IMR-90 (cell line): Measurements from ENCODE around the gene DMD. TPM values are rescaled to one million over a fixed set of nuclear protein-coding genes. Genes with fewer than 3 reads are reported as not detected.

Experiments
- ATAC-seq: fragments of 200-7000 bp; cut with Tn5 transposase; 2 replicates; pipeline ENCODE4 v1.9.1; 2020; ENCODE audit warnings: low read depth, mild to moderate bottlenecking, moderate library complexity
- BruUV-seq: library from RNA; stranded (reverse); fragments of 400-500 nt; replicated peaks from 2 replicates; lab custom pipeline; 2021; lab: Mats Ljungman, UMichigan
- CTCF ChIA-PET: fragments of 300-600 bp; formaldehyde crosslinking; extraction: SDS; loops from one replicate; lab custom pipeline; 2021; ENCODE audit warnings: antibody characterized with exemption; lab: Yijun Ruan, JAX
- POLR2A ChIA-PET: fragments of 300-600 bp; sonication (Branson Sonifier 250); formaldehyde crosslinking; loops from one replicate; lab custom pipeline; 2022; ENCODE audit warnings: antibody characterized with exemption; ENCODE audit not compliant: unreplicated experiment; lab: Charles Lee
- DNase-seq: peaks from one replicate; pipeline ENCODE4 v3.0.0; 2013
- H2AFZ ChIP-seq: replicated peaks from 2 replicates; pipeline ENCODE3; 2013; ENCODE audit warnings: low read length, mild to moderate bottlenecking; ENCODE audit not compliant: poor library complexity
- H2AK5ac ChIP-seq: 2 replicates; pipeline ENCODE4 v1.6.1; 2013; ENCODE audit warnings: low read depth, low read length, inconsistent platforms
- H2AK9ac ChIP-seq: replicated peaks from 2 replicates; pipeline ENCODE3; 2013; ENCODE audit warnings: mild to moderate bottlenecking, low read depth, low read length, moderate library complexity; ENCODE audit not compliant: poor library complexity
- H2BK120ac ChIP-seq: 2 replicates; pipeline ENCODE4 v1.6.1; 2013; ENCODE audit warnings: low read depth, low read length, inconsistent platforms
- H2BK15ac ChIP-seq: 3 replicates; pipeline ENCODE4 v1.6.1; 2013; ENCODE audit warnings: low read depth, low read length, inconsistent platforms
- H2BK20ac ChIP-seq: 2 replicates; pipeline ENCODE4 v1.6.1; 2013; ENCODE audit warnings: low read depth, mild to moderate bottlenecking, inconsistent platforms, low read length, moderate library complexity
- H2BK5ac ChIP-seq: 2 replicates; pipeline ENCODE4 v1.6.1; 2013; ENCODE audit warnings: mild to moderate bottlenecking, low read depth, low read length, inconsistent platforms; ENCODE audit not compliant: poor library complexity, severe bottlenecking
- H3K14ac ChIP-seq: replicated peaks from 2 replicates; pipeline ENCODE4 v1.6.1; 2013; ENCODE audit warnings: low read depth, low read length, inconsistent platforms
- H3K18ac ChIP-seq: 2 replicates; pipeline ENCODE4 v1.6.1; 2013; ENCODE audit warnings: low read depth, low read length, control low read depth
- H3K23ac ChIP-seq: 2 replicates; pipeline ENCODE4 v1.6.1; 2013; ENCODE audit warnings: low read depth, low read length, inconsistent platforms
- H3K27ac ChIP-seq: 2 replicates; pipeline ENCODE4 v1.5.1; 2013; ENCODE audit warnings: mild to moderate bottlenecking, control low read depth, low read length; ENCODE audit not compliant: insufficient read depth
- H3K27me3 ChIP-seq: 2 replicates; pipeline ENCODE4 v1.6.1; 2013; ENCODE audit warnings: low read length; ENCODE audit not compliant: control insufficient read depth, insufficient read depth
- H3K36me3 ChIP-seq: 2 replicates; pipeline ENCODE4 v1.6.1; 2013; ENCODE audit warnings: low read length, mixed read lengths; ENCODE audit not compliant: control insufficient read depth, insufficient read depth
- H3K4ac ChIP-seq: 2 replicates; pipeline ENCODE4 v1.6.1; 2013; ENCODE audit warnings: low read depth, low read length, inconsistent platforms
- H3K4me1 ChIP-seq: 2 replicates; pipeline ENCODE4 v1.6.1; 2013; ENCODE audit warnings: low read length, mixed read lengths; ENCODE audit not compliant: control insufficient read depth, insufficient read depth
- H3K4me2 ChIP-seq: 2 replicates; pipeline ENCODE4 v1.6.1; 2013; ENCODE audit warnings: low read depth, mild to moderate bottlenecking, control low read depth, low read length, moderate library complexity
- H3K4me3 ChIP-seq: 2 replicates; pipeline ENCODE4 v1.5.1; 2013; ENCODE audit warnings: low read depth, mild to moderate bottlenecking, control low read depth, low read length, moderate library complexity; ENCODE audit not compliant: insufficient read depth
- H3K56ac ChIP-seq: 2 replicates; pipeline ENCODE4 v1.6.1; 2013; ENCODE audit warnings: low read length, inconsistent platforms; ENCODE audit not compliant: insufficient read depth; ENCODE audit errors: extremely low read depth
- H3K79me1 ChIP-seq, 2 experiments: 2 replicates each; pipeline ENCODE4 v1.6.1; 2013; ENCODE audit warnings: low read length in 2 of 2, inconsistent platforms in 1 of 2, low read depth in 1 of 2
- H3K9ac ChIP-seq: 2 replicates; pipeline ENCODE4 v1.6.1; 2013; ENCODE audit warnings: low read depth, low read length, control low read depth
- H3K9me1 ChIP-seq: 2 replicates; pipeline ENCODE4 v1.6.1; 2013; ENCODE audit warnings: low read length, inconsistent platforms; ENCODE audit not compliant: insufficient read depth
- H3K9me3 ChIP-seq: 2 replicates; pipeline ENCODE4 v1.6.1; 2013; ENCODE audit warnings: low read length; ENCODE audit not compliant: control insufficient read depth, insufficient read depth
- H4K20me1 ChIP-seq: 2 replicates; pipeline ENCODE4 v1.6.1; 2013; ENCODE audit warnings: low read length, inconsistent platforms; ENCODE audit not compliant: insufficient read depth
- H4K5ac ChIP-seq: 2 replicates; pipeline ENCODE4 v1.6.1; 2013; ENCODE audit warnings: mild to moderate bottlenecking, low read depth, low read length, control low read depth
- H4K8ac ChIP-seq, 2 experiments: 2 replicates each; pipeline ENCODE4 v1.6.1; 2013; ENCODE audit warnings: low read depth in 2 of 2, low read length in 2 of 2, control low read depth in 1 of 2, inconsistent platforms in 1 of 2
- H4K91ac ChIP-seq: 2 replicates; pipeline ENCODE4 v1.6.1; 2013; ENCODE audit warnings: low read depth, low read length, inconsistent platforms; ENCODE audit not compliant: insufficient read depth
- CEBPB ChIP-seq: IDR thresholded peaks from 2 replicates; pipeline ENCODE4 v1.6.1; 2012; ENCODE audit warnings: low read depth, low read length, improper control_type of control experiment
- ELK1 ChIP-seq: fragments of 150-350 bp; IDR thresholded peaks from 2 replicates; pipeline ENCODE4 v1.6.1; 2016; ENCODE audit warnings: low read depth, mild to moderate bottlenecking, low read length, moderate library complexity, borderline replicate concordance
- MAFK ChIP-seq: IDR thresholded peaks from 2 replicates; pipeline ENCODE4 v1.6.1; 2012; ENCODE audit warnings: low read depth, low read length, improper control_type of control experiment
- POLR2A ChIP-seq: IDR thresholded peaks from 2 replicates; pipeline ENCODE4 v1.6.1; 2012; ENCODE audit warnings: mild to moderate bottlenecking, low read depth, low read length
- RAD21 ChIP-seq: IDR thresholded peaks from 2 replicates; pipeline ENCODE4 v1.6.1; 2012; ENCODE audit warnings: low read length, improper control_type of control experiment
- RCOR1 ChIP-seq: IDR thresholded peaks from 2 replicates; pipeline ENCODE4 v1.6.1; 2012; ENCODE audit warnings: mild to moderate bottlenecking, low read length, improper control_type of control experiment; ENCODE audit not compliant: insufficient replicate concordance
- RFX5 ChIP-seq: IDR thresholded peaks from 2 replicates; pipeline ENCODE4 v1.8.0; 2012; ENCODE audit warnings: low read depth, mild to moderate bottlenecking, low read length, moderate library complexity
- WGBS, 2 experiments: methylation state at CpG; one replicate each; pipeline versions ENCODE4 v1.1.5 to v1.1.7; 2013; ENCODE audit warnings: missing lambda C conversion rate in 2 of 2; ENCODE audit not compliant: insufficient read length in 1 of 2; ENCODE audit errors: extremely low coverage in 2 of 2; 5-methylcytosine and 5-hydroxymethylcytosine counted together
- dilution Hi-C: fragments of 300-500 bp; cut with HindIII; formaldehyde crosslinking; loops from one replicate; pipeline ENCODE4 v1.14.3; 2018; ENCODE audit warnings: low sequenced_read_pairs; ENCODE audit not compliant: unreplicated experiment
- in situ Hi-C: fragments of 300-500 bp; cut with MboI; formaldehyde crosslinking; loops from 3 replicates; pipeline ENCODE4 v1.14.3; 2019; ENCODE audit warnings: low sequenced_read_pairs, inconsistent platforms, mixed read lengths
- intact Hi-C: fragments of 100-400 bp; cut with micrococcal nuclease; formaldehyde crosslinking; loops from 2 replicates; pipeline ENCODE4 v1.10.0; 2022
- polyA plus RNA-seq, 3 experiments: library from polyadenylated mRNA; depleted of rRNA; stranded (reverse); fragments of >200 nt; gene quantifications; 2 replicates each; pipeline ENCODE4 v1.2.3, GENCODE V29; 2012; ENCODE audit warnings: low replicate concordance in 1 of 3
- total RNA-seq: library from RNA; depleted of rRNA; stranded (reverse); fragments of >200 nt; gene quantifications from 2 replicates; pipeline ENCODE4 v1.2.3, GENCODE V29; 2012
- TF ChIP-seq, protein P1 (sequence below): conservative IDR thresholded peaks from 2 replicates; pipeline ENCODE4 v1.5.1; 2012; ENCODE audit warnings: mild to moderate bottlenecking, low read depth, low read length, improper control_type of control experiment

The DMD gene
- total and polyA plus RNA-seq, 2 of the 4 experiments (the other 2 are of a cell fraction): 6.6 to 11.8 TPM

DNA sequence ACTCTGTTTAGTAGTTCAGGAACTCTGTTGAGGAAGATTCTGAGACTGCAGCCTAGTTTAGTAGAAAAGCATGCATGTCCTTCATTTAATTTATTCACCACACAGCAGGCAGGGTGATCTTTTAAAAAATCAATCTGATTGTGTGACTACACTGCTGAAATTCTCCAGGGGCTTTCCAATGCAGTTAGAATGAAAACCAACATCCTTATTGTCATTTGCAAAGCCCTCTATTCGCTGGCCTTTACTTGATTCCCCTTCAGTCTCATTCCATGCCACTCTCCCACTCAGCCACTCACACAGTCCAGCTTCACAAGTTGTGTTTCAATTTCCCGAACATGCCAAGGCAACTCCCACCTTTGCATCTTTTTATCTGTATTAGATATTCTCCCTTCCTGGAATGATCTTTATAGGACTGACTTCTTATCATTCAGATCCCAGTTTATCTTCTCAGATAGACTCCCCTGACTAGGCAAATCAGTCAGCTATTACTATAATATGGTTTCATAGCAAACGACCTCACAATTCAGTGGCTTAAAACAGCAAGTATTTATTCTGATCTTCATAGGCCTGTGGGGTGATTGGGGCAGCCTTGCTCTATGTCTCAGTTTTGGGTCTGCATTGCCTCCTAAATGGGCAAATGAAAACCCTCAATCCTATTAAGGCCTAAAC is 2118.2 kb downstream of the DMD start:
- no peak overlapping the region for H3K9ac ChIP-seq
- no peak overlapping the region for H2BK15ac ChIP-seq
- H3K18ac ChIP-seq: no peak overlapping the region
- CTCF ChIA-PET: no interaction called here
- no peak for DNase-seq
- TF ChIP-seq RCOR1: no peak
- TF ChIP-seq RFX5: no peak
- TF ChIP-seq CEBPB: no peak
- TF ChIP-seq RAD21: no peak
- TF ChIP-seq, protein P1, sequence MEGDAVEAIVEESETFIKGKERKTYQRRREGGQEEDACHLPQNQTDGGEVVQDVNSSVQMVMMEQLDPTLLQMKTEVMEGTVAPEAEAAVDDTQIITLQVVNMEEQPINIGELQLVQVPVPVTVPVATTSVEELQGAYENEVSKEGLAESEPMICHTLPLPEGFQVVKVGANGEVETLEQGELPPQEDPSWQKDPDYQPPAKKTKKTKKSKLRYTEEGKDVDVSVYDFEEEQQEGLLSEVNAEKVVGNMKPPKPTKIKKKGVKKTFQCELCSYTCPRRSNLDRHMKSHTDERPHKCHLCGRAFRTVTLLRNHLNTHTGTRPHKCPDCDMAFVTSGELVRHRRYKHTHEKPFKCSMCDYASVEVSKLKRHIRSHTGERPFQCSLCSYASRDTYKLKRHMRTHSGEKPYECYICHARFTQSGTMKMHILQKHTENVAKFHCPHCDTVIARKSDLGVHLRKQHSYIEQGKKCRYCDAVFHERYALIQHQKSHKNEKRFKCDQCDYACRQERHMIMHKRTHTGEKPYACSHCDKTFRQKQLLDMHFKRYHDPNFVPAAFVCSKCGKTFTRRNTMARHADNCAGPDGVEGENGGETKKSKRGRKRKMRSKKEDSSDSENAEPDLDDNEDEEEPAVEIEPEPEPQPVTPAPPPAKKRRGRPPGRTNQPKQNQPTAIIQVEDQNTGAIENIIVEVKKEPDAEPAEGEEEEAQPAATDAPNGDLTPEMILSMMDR: no peak
- TF ChIP-seq MAFK: no peak
- no peak for TF ChIP-seq ELK1
- TF ChIP-seq POLR2A: no peak
- no peak overlapping the region for H3K14ac ChIP-seq
- H2BK20ac ChIP-seq: no peak overlapping the region
- no peaks in the 10 kb centered on the region for H3K27me3 ChIP-seq
- BruUV-seq: no TSS peak
- H3K79me1 ChIP-seq: no peaks in the 10 kb centered on the region
- H4K91ac ChIP-seq: no peak overlapping the region
- H2AK9ac ChIP-seq: no peak overlapping the region
- H2AFZ ChIP-seq: no peak overlapping the region
- intact Hi-C loops (no loop called here), dilution Hi-C loops (no loop called here), in situ Hi-C loops (no loop called here)
- H3K4me2 ChIP-seq: no peak overlapping the region
- H3K27ac ChIP-seq: no peak overlapping the region
- H3K9me1 ChIP-seq: no peaks in the 10 kb centered on the region
- no peak overlapping the region for H4K5ac ChIP-seq
- H3K9me3 ChIP-seq: no peaks in the 10 kb centered on the region
- no peak overlapping the region for H2BK5ac ChIP-seq
- no peak overlapping the region for H2AK5ac ChIP-seq
- H4K20me1 ChIP-seq: no peaks in the 10 kb centered on the region
- no peak overlapping the region for H4K8ac ChIP-seq
- no peak overlapping the region for H3K23ac ChIP-seq
- POLR2A ChIA-PET: no interaction called here
- no peaks in the 10 kb centered on the region for H3K4me1 ChIP-seq
- H3K56ac ChIP-seq: no peak overlapping the region
- H3K4me3 ChIP-seq: no peak overlapping the region
- H2BK120ac ChIP-seq: no peak overlapping the region
- ATAC-seq: no peak
- H3K36me3 ChIP-seq: no peaks in the 10 kb centered on the region
- H3K4ac ChIP-seq: no peak overlapping the region
- 0% methylated on average over 1 of the region's 3 CpGs; no CpG with 5 or more reads in 1 of the 2 experiments for WGBS, 2 experiments
